Neutrophil (primary cell): Measurements from ENCODE around the gene PASK.

Experiments used
- H3K27ac ChIP-seq: fragments of 200-600 bp; sonication (generic); 2 replicates; pipeline ENCODE4 v1.5.1; 2016; ENCODE audit warnings: mild to moderate bottlenecking, moderate library complexity
- H3K27me3 ChIP-seq: fragments of 200-600 bp; sonication (generic); 2 replicates; pipeline ENCODE4 v1.6.0; 2016; ENCODE audit warnings: mild to moderate bottlenecking
- H3K36me3 ChIP-seq: fragments of 200-600 bp; sonication (generic); 2 replicates; pipeline ENCODE4 v1.5.1; 2017
- H3K4me1 ChIP-seq, 2 experiments: fragments of 200-600 bp in 1 of 2; sonication (generic) in 1 of 2; 1 replicate in 1 of 2; 2 replicates in 1 of 2; pipeline versions ENCODE4 v1.5.1 to v1.6.1; 2013 to 2016; ENCODE audit warnings: low read depth in 1 of 2, low read length in 1 of 2, mild to moderate bottlenecking in 1 of 2, moderate library complexity in 1 of 2; ENCODE audit not compliant: control insufficient read depth in 1 of 2, insufficient read depth in 1 of 2
- H3K4me3 ChIP-seq, 2 experiments: fragments of 200-600 bp in 1 of 2; sonication (generic) in 1 of 2; 1 replicate in 1 of 2; 2 replicates in 1 of 2; pipeline ENCODE4 v1.5.1; 2013 to 2016; ENCODE audit warnings: low read depth in 1 of 2, low read length in 1 of 2, mild to moderate bottlenecking in 1 of 2, moderate library complexity in 1 of 2
- H3K9me3 ChIP-seq: fragments of 200-600 bp; sonication (generic); 2 replicates; pipeline ENCODE4 v1.5.1; 2016
- CTCF ChIP-seq: fragments of 200-600 bp; sonication (generic); IDR thresholded peaks from 2 replicates; pipeline ENCODE4 v1.5.1; 2016; ENCODE audit warnings: antibody characterized with exemption

Gene PASK

GRCh38 chr2:241112046-241112445, 37.2 kb downstream of the PASK start:
- no peak for TF ChIP-seq CTCF
- H3K9me3 ChIP-seq = no peaks in the 10 kb centered on the region
- peaks cover 9% of the 10 kb centered on the region for H3K36me3 ChIP-seq
- no peak overlapping the region for H3K4me3 ChIP-seq
- no peaks in the 10 kb centered on the region for H3K27me3 ChIP-seq
- no peaks in the 10 kb centered on the region for H3K4me1 ChIP-seq
- H3K27ac ChIP-seq = no peak overlapping the region

- no peak overlapping the region for H3K4me3 ChIP-seq
- peaks cover 9% of the 10 kb centered on the region for H3K36me3 ChIP-seq
- no peak overlapping the region for H3K27ac ChIP-seq
- no peaks in the 10 kb centered on the region for H3K27me3 ChIP-seq
- no peaks in the 10 kb centered on the region for H3K9me3 ChIP-seq
- no peak for TF ChIP-seq CTCF
- H3K4me1 ChIP-seq = no peaks in the 10 kb centered on the region
Measured at GRCh38 chr2:241111440-241111805, 37.8 kb downstream of the PASK start.

GRCh38 chr2:241110607-241111439, 38.4 kb downstream of the PASK start:
- no peak for TF ChIP-seq CTCF
- Histone ChIP-seq H3K4me1 (no peaks in the 10 kb centered on the region), H3K36me3 (peaks cover 9% of the 10 kb centered on the region), H3K4me3 (no peak overlapping the region), H3K27me3 (no peaks in the 10 kb centered on the region), H3K9me3 (no peaks in the 10 kb centered on the region), H3K27ac (no peak overlapping the region)

- no peak overlapping the region for H3K4me3 ChIP-seq
- no peak overlapping the region for H3K27ac ChIP-seq
- H3K4me1 ChIP-seq = no peaks in the 10 kb centered on the region
- no peak for TF ChIP-seq CTCF
- H3K36me3 ChIP-seq = peaks cover 8% of the 10 kb centered on the region
- H3K27me3 ChIP-seq = no peaks in the 10 kb centered on the region
- no peaks in the 10 kb centered on the region for H3K9me3 ChIP-seq
Measured at GRCh38 chr2:241110089-241110606, 39.1 kb downstream of the PASK start.

GRCh38 chr2:241109210-241110088, 39.8 kb downstream of the PASK start:
- Histone ChIP-seq H3K27me3 (no peaks in the 10 kb centered on the region), H3K9me3 (no peaks in the 10 kb centered on the region), H3K4me3 (no peak overlapping the region), H3K27ac (no peak overlapping the region), H3K36me3 (peaks cover 1% of the 10 kb centered on the region), H3K4me1 (no peaks in the 10 kb centered on the region)
- no peak for TF ChIP-seq CTCF
